Activated T-cell treated with anti-CD3 and anti-CD28 coated beads for 24 hours (primary cell): ENCODE data around the gene ADGRV1.
"Not testable (repeated sequence)": the region's sequence is repeated elsewhere in the genome, so short reads cannot be mapped to it uniquely, and the experiment has no call there.

Experiments
- DNase-seq: peaks from one replicate; pipeline ENCODE4 v3.0.0-alpha.2; 2020; ENCODE audit warnings: low read depth

ADGRV1 gene

GRCh38 chr5:91000743-91001142 lies 442.1 kb downstream of the ADGRV1 start:
- DNase-seq, result no peak

- DNase-seq, result no peak
These were observed 448.1 kb downstream of the ADGRV1 start for GRCh38 chr5:91006713-91007112.

GRCh38 chr5:91007251-91007650 lies 448.7 kb downstream of the ADGRV1 start:
- no peak for DNase-seq

- DNase-seq, result no peak
These were observed 449.3 kb downstream of the ADGRV1 start for GRCh38 chr5:91007780-91008402.

GRCh38 chr5:91010090-91010489 lies 451.5 kb downstream of the ADGRV1 start:
- no peak for DNase-seq

GRCh38 chr5:91011029-91011428 lies 452.4 kb downstream of the ADGRV1 start:
- DNase-seq, result no peak

- not testable (repeated sequence) for DNase-seq
These were observed 454.3 kb downstream of the ADGRV1 start for GRCh38 chr5:91012867-91013266.

- no peak for DNase-seq
These were observed 457.7 kb downstream of the ADGRV1 start for GRCh38 chr5:91016322-91016721.

- DNase-seq, result no peak
These were observed 458.5 kb downstream of the ADGRV1 start for GRCh38 chr5:91016954-91017700.

GRCh38 chr5:91018200-91018599 lies 459.6 kb downstream of the ADGRV1 start:
- no peak for DNase-seq

GRCh38 chr5:91018712-91019371 lies 460.2 kb downstream of the ADGRV1 start:
- no peak for DNase-seq

GRCh38 chr5:91020065-91020800 lies 461.6 kb downstream of the ADGRV1 start:
- DNase-seq, result no peak

GRCh38 chr5:91022518-91022917 lies 463.9 kb downstream of the ADGRV1 start:
- no peak for DNase-seq

- no peak for DNase-seq
These were observed 465.6 kb downstream of the ADGRV1 start for GRCh38 chr5:91024206-91024605.

- no peak for DNase-seq
These were observed 466.1 kb downstream of the ADGRV1 start for GRCh38 chr5:91024727-91025126.

- no peak for DNase-seq
These were observed 466.9 kb downstream of the ADGRV1 start for GRCh38 chr5:91025449-91025848.

- DNase-seq, result no peak
These were observed 467.4 kb downstream of the ADGRV1 start for GRCh38 chr5:91025956-91026355.

- no peak for DNase-seq
These were observed 467.9 kb downstream of the ADGRV1 start for GRCh38 chr5:91026466-91026865.

GRCh38 chr5:91027405-91028139 lies 469.0 kb downstream of the ADGRV1 start:
- no peak for DNase-seq

- no peak for DNase-seq
These were observed 469.9 kb downstream of the ADGRV1 start for GRCh38 chr5:91028499-91028956.

- DNase-seq, result no peak
These were observed 472.2 kb downstream of the ADGRV1 start for GRCh38 chr5:91030521-91031401.
